ENCODE results near the gene PRR23B.

PRR23B gene

DNA sequence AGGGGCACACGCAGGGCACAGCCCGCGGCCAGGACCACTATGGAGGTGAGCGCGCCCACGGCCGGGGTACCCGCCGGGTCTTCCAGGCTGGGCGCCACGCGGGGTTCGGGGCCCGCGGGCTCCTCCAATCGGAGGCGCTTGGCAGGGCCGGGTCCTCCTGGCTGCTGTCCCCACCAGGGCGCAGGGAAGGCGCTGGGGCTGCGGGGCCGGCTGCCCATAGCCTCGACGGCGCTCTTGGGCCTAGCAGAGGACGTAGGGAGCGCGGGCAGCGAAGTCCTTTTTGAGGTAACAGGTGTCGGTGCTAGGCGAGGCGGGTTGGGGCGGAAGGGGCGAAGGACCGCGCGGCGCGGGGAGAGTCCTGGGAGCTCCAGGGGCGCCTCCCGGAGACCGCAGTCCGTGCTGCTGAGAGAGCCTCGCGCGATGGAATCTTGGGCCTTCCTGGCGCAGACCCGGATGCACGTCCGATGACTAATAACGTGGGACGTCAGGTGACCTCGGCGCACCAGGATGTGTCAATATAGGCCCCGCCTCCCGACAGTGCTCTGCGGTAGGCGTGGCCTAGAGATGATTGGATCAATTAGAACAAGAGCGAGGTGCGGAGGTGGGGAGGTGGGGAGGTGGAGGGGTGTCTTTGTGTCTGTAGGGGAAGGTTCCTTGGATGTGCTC lies 14.5 kb downstream of the PRR23B start, which contains the start of gene PRR23A:
Gene PRR23A, minus strand, starts transcription at position 218 of the 666 bp plus-strand sequence. Its CDS starts 0 bp downstream, at position 218.
- ATAC-seq (replicated peaks; ENCODE audit: extremely low read depth, poor library complexity, severe bottlenecking), result no peak
- Mint-ChIP-seq H3K27ac (ENCODE audit: low read depth) (no peak within 1 kb of the TSS), H3K9me3 (peaks cover 6% of the 10 kb centered on the region), H3K36me3 (ENCODE audit: insufficient read depth) (no peaks in the 10 kb centered on the region), H3K4me3 (no peak within 1 kb of the TSS), H3K4me1 (no peaks in the 10 kb centered on the region), H3K27me3 (peaks cover 16% of the 10 kb centered on the region)
- no peak for DNase-seq (ENCODE audit: low spot score in 2 of 2)

DNA sequence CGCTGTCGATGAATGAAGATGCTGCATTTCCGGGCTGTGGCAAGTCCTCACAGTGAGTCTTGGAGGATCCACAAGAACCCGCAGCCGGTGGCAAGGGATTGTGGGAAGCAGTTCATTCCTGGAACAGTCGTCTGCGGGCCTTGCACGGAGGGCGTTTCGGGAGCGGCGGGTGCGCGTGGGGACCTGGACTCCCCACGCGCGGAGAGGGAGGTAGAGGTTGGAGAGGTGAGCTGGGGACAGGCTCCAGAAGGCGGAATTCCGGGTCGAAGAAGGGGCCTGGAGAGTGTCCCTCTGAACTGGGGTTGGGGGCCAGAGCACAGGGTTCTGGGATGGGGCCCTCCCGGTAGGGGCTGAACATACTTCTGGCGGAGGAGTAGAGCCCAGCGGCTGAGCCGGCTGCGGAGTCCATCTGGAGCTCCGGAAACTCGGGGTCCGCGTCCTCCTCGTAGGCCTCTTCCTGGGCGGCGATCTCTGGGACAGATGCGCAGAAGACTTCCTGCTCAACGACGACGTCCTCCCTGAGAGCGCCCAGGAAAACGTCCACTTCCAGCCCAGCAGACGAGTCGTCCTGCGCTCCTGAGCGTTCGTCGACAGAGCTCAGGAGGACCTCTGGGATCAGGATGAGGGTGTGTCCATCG lies 15.3 kb downstream of the PRR23B start:
- H3K9me3 Mint-ChIP-seq, result peaks cover 11% of the 10 kb centered on the region
- no peaks in the 10 kb centered on the region for H3K4me1 Mint-ChIP-seq
- peaks cover 23% of the 10 kb centered on the region for H3K27me3 Mint-ChIP-seq
- no peak overlapping the region for H3K4me3 Mint-ChIP-seq
- no peak overlapping the region for H3K27ac Mint-ChIP-seq (ENCODE audit: low read depth)
- H3K36me3 Mint-ChIP-seq (ENCODE audit: insufficient read depth), result no peaks in the 10 kb centered on the region
- ATAC-seq (replicated peaks; ENCODE audit: extremely low read depth, poor library complexity, severe bottlenecking) (no peak), DNase-seq (ENCODE audit: low spot score in 2 of 2) (no peak)

DNA sequence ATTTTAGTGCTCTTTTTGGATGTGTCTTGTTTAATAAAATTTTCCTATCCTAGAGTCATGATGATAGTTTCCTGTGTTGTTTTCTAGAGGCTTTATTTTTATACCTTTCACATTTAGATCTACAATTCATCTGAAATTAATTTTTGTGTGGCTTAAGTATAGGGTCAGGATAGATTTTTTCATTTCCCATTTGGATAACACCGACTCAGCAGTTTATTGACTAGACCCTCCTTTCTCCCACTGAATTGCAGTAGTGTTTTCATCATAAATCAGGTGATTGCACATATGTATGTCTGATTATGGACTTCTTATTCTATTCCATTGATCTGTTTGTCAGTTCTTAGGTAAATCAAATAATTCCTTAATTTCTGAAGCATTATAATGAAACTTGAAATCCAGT lies 25.0 kb downstream of the PRR23B start:
- Mint-ChIP-seq H3K4me1 (no peaks in the 10 kb centered on the region), H3K36me3 (ENCODE audit: insufficient read depth) (no peaks in the 10 kb centered on the region), H3K9me3 (peaks cover under 1% of the 10 kb centered on the region), H3K27me3 (peaks cover 89% of the 10 kb centered on the region), H3K4me3 (no peak overlapping the region), H3K27ac (ENCODE audit: low read depth) (no peak overlapping the region)
- ATAC-seq (replicated peaks; ENCODE audit: extremely low read depth, poor library complexity, severe bottlenecking) (no peak), DNase-seq (ENCODE audit: low spot score in 2 of 2) (no peak)

DNA sequence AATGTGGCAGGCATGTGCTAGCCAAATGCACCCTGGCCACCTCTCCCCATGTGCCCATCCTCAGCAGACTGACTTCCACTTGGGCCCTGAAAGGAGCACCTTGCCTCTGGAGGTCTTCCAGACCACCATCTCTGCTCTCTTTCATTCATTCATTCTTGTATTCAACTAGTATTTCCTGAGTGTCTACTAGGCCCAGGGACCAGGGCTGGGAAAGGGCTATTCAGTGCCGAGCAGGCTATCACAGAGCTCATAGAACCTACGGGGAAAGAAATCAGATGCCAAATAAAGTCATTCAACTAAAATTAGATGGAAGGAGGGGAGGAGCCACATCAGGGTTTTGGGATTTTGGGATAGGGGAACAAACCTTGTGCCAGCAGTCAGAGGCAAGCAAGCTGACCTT lies 33.5 kb downstream of the PRR23B start:
- ATAC-seq (replicated peaks; ENCODE audit: extremely low read depth, poor library complexity, severe bottlenecking) (no peak), DNase-seq (ENCODE audit: low spot score in 2 of 2) (no peak)
- H3K27me3 Mint-ChIP-seq, result peaks cover 43% of the 10 kb centered on the region
- H3K4me1 Mint-ChIP-seq, result no peaks in the 10 kb centered on the region
- no peaks in the 10 kb centered on the region for H3K36me3 Mint-ChIP-seq (ENCODE audit: insufficient read depth)
- H3K4me3 Mint-ChIP-seq, result no peak overlapping the region
- H3K27ac Mint-ChIP-seq (ENCODE audit: low read depth), result no peak overlapping the region
- H3K9me3 Mint-ChIP-seq, result no peaks in the 10 kb centered on the region

DNA sequence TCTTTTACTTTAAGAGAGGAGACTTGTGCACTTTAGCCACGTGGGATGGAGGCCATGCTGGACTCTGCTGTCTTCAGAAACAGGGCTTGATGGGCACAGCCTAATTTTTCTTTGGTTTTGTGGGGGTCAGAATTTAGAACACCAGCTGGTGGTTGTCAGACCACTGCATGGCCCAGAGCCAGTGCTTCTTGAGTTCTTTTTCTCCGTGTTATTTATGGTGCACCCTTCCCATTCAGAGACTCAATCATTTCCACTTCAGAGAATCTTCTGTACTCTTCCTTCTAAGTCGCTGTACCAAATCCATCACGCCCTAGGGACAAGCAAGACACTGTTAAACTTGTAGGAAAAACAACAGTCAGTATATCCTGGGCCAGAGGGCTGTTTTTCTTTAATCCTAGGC lies 34.8 kb downstream of the PRR23B start:
- no peaks in the 10 kb centered on the region for H3K9me3 Mint-ChIP-seq

DNA sequence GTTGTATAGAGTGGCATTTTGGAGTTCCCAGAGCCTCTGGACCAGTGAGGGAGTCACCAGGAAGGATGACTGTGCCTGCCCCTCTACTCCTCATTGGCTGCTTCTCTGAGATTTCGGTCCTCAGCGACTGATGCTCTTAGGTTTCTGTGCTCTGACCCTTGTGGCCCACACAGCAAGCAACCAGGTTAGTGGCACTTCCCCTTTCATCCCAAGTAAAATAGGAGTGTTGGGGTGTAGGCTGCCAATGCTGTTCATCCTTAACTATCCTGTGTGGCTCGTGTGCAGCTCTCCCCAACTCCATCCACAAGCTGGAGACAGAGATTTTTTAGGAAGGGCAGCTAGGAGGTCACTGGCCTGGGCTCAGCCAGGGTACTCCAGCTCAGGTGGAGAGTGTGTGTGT lies 35.9 kb downstream of the PRR23B start:
- no peaks in the 10 kb centered on the region for H3K4me1 Mint-ChIP-seq
- no peak for ATAC-seq (replicated peaks; ENCODE audit: extremely low read depth, poor library complexity, severe bottlenecking)
- peaks cover 36% of the 10 kb centered on the region for H3K27me3 Mint-ChIP-seq
- no peak overlapping the region for H3K4me3 Mint-ChIP-seq
- H3K36me3 Mint-ChIP-seq (ENCODE audit: insufficient read depth), result no peaks in the 10 kb centered on the region
- DNase-seq (ENCODE audit: low spot score in 2 of 2), result no peak
- H3K9me3 Mint-ChIP-seq, result no peaks in the 10 kb centered on the region
- no peak overlapping the region for H3K27ac Mint-ChIP-seq (ENCODE audit: low read depth)

More for the DNA sequence above, 34.8 kb downstream of the PRR23B start:
- Mint-ChIP-seq H3K27ac (ENCODE audit: low read depth) (no peak overlapping the region), H3K4me1 (no peaks in the 10 kb centered on the region), H3K27me3 (peaks cover 41% of the 10 kb centered on the region), H3K4me3 (no peak overlapping the region), H3K36me3 (ENCODE audit: insufficient read depth) (no peaks in the 10 kb centered on the region)
- DNase-seq (ENCODE audit: low spot score in 2 of 2) (no peak), ATAC-seq (replicated peaks; ENCODE audit: extremely low read depth, poor library complexity, severe bottlenecking) (no peak)

DNA sequence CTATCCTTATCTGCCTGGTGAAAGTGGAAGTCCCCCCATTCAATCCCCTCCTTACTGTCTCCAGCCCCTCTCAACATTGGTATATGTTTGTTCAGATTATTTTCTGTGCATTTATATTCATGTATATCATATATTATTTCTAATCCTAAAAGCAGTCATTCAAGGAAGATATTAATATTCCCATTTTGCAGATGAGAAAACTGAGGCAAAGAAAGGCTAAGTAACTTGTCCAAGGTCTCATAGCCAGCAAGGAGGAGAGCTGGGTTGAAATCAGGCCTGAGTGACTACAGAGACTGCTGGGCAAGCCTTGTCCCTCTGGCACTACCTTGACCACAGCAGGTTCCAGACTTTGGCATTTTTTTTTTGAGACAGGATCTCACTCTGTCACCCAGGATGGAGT lies 44.7 kb downstream of the PRR23B start:
- ATAC-seq (replicated peaks; ENCODE audit: extremely low read depth, poor library complexity, severe bottlenecking) (no peak), DNase-seq (ENCODE audit: low spot score in 2 of 2) (no peak)
- peaks cover 1% of the 10 kb centered on the region for H3K36me3 Mint-ChIP-seq (ENCODE audit: insufficient read depth)
- H3K9me3 Mint-ChIP-seq, result no peaks in the 10 kb centered on the region
- H3K4me1 Mint-ChIP-seq, result no peaks in the 10 kb centered on the region
- no peak overlapping the region for H3K27ac Mint-ChIP-seq (ENCODE audit: low read depth)
- H3K4me3 Mint-ChIP-seq, result no peak overlapping the region
- peaks cover 22% of the 10 kb centered on the region for H3K27me3 Mint-ChIP-seq

DNA sequence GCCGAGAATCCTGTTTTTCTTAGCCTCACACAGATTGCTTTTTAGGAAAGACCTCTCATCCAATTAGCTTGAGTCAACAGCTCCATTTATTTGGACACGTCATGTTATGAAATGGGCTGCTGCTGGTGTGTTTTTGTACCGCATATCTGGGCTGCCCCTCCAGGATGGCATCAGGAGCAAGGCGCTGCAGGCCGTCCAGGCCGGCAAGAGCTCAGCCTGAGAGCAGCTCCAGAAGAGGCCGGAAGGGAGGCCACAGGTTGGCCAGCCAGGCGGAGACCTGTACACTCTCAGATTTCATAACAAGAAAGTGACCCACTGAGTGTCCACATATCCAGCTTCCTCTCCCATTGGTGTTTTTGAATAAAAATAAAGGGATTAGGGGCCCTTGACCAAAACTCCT lies 45.4 kb downstream of the PRR23B start:
- Mint-ChIP-seq H3K4me1 (no peaks in the 10 kb centered on the region), H3K27ac (ENCODE audit: low read depth) (no peak overlapping the region), H3K27me3 (peaks cover 29% of the 10 kb centered on the region), H3K9me3 (no peaks in the 10 kb centered on the region), H3K36me3 (ENCODE audit: insufficient read depth) (peaks cover 1% of the 10 kb centered on the region), H3K4me3 (no peak overlapping the region)
- DNase-seq (ENCODE audit: low spot score in 2 of 2) (no peak), ATAC-seq (replicated peaks; ENCODE audit: extremely low read depth, poor library complexity, severe bottlenecking) (no peak)

DNA sequence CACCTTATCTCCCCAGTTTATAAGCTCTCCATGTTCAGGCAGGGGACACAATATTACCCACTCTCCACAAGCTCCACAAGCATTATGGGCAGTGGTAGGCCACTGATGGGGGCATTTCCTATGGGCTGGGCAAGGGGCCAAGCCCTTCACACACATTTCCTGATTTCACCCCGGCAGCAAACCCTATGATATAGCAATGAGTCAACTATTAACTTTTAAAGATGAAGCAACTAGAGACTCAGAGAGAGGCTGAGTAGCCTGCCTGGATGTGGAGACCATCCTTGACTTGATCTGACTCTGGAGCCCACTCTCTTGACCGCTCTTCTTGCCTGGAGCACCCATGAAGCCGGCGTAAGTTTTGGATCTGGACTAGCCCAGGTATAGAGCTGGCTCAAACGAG lies 46.3 kb downstream of the PRR23B start:
- H3K27ac Mint-ChIP-seq (ENCODE audit: low read depth), result no peak overlapping the region
- H3K4me3 Mint-ChIP-seq, result no peak overlapping the region
- no peaks in the 10 kb centered on the region for H3K4me1 Mint-ChIP-seq
- no peaks in the 10 kb centered on the region for H3K9me3 Mint-ChIP-seq
- H3K27me3 Mint-ChIP-seq, result peaks cover 38% of the 10 kb centered on the region
- H3K36me3 Mint-ChIP-seq (ENCODE audit: insufficient read depth), result peaks cover 1% of the 10 kb centered on the region
- DNase-seq (ENCODE audit: low spot score in 2 of 2), result no peak
- ATAC-seq (replicated peaks; ENCODE audit: extremely low read depth, poor library complexity, severe bottlenecking), result no peak

DNA sequence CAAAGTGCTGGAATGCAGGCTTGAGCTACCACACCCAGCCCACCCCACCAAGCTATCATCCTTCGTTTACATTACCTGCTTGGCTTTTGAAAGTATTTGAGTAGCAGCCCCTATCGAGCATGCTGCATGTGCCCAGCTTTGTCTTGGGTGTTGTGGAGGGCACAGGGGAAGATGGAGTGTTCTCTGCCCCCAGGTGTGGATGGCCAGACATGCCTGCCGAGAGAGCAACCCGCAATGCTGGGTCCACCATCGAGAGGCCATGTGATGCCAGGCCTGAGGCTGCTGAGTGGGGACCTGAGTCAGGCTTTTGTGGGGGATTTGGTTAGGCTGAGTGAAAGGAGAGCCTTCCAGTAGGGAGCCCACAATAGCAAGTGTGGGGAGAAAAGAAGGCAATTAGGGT lies 47.8 kb downstream of the PRR23B start:
- no peaks in the 10 kb centered on the region for H3K4me1 Mint-ChIP-seq
- H3K27me3 Mint-ChIP-seq, result peaks cover 39% of the 10 kb centered on the region
- H3K9me3 Mint-ChIP-seq, result no peaks in the 10 kb centered on the region
- DNase-seq (ENCODE audit: low spot score in 2 of 2), result no peak
- ATAC-seq (replicated peaks; ENCODE audit: extremely low read depth, poor library complexity, severe bottlenecking), result no peak
- no peak overlapping the region for H3K4me3 Mint-ChIP-seq
- peaks cover 1% of the 10 kb centered on the region for H3K36me3 Mint-ChIP-seq (ENCODE audit: insufficient read depth)
- no peak overlapping the region for H3K27ac Mint-ChIP-seq (ENCODE audit: low read depth)

DNA sequence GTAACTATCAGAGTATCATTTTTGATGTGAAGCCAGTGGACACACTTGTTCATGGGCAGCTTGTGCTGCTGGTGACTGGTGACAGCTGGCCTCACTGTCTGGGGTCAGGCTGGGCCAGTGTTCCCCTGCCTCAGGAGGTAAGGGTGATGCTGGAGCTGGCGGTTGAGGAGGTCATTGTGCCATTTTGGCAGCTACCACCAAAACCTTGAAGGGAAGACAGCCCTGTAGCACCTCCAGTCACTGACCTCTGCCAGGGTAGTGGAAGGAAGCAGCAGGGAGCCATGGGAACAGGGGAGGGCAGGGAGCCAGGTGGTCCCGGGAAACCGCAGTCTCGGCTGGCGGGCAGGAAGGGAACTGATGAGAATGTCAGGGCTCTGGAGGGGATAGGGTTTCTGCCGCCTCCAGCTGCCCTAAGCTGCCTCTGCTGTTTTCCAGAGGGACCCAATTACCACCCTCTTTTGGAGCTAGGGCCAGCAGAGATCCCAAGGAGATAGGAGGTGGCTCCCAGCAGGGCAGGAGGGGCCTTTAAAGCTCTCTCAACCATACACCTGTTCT lies 48.9 kb downstream of the PRR23B start:
- peaks cover 1% of the 10 kb centered on the region for H3K36me3 Mint-ChIP-seq (ENCODE audit: insufficient read depth)
- no peak overlapping the region for H3K27ac Mint-ChIP-seq (ENCODE audit: low read depth)
- no peak for ATAC-seq (replicated peaks; ENCODE audit: extremely low read depth, poor library complexity, severe bottlenecking)
- H3K4me1 Mint-ChIP-seq, result no peaks in the 10 kb centered on the region
- no peaks in the 10 kb centered on the region for H3K9me3 Mint-ChIP-seq
- H3K4me3 Mint-ChIP-seq, result no peak overlapping the region
- peaks cover 39% of the 10 kb centered on the region for H3K27me3 Mint-ChIP-seq
- no peak for DNase-seq (ENCODE audit: low spot score in 2 of 2)

Data from central memory CD8-positive, alpha-beta T cell (primary cell).